ENCODE data around the gene PRKCA. TPM values are rescaled to one million over a fixed set of nuclear protein-coding genes. Genes with fewer than 3 reads are reported as not detected.

PRKCA gene
- total and polyA plus RNA-seq, 9 of the 15 experiments (the other 6 are each of a cell fraction or from before 2014, with no cell fraction given), result 3.2 to 33.0 (median 17.8) TPM

DNA sequence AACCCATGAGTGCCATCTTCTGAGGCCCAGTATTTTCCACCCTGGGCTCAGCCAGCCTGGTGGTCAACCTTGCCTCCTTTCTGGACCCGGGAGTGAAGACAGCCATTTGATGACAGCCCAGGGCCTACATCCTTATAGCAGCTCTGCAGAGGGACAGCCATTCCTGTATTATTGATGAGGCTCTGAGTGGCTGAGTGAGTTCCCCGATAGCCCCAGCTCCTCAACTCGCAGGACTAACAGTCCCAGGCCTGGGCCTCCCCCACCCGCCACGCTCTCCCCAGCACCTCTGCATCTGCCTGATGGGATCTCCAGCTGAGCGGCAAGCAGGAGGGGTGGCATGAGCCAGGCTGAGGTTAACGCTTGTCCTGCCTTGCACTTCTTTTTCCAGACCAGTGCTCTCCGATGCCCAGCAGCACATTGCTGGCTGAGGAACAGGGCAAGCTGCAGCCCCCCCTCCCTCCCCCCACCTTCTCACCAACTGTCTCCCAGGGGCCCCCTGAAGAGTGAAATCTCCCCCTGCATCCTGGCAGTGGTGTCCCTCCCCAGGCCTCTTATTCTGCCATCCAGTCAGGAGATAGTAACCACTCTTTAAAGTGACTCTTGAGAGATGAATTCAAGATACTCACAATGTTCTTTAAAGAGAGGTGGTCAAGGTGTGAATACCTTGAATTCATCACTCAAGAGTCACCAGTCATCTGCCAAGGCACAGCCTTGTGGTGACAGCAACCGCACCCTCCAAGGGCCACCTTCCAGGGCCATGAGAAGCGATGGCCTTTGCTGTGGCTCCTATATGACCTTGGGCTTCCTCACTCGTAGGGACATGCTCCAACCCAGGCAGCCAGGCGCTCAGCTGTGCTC is 556.0 kb downstream of the PRKCA start:
- H3K4me3 ChIP-seq, result no peak overlapping the region
- H3K9ac ChIP-seq (ENCODE audit: insufficient read depth in 1 of 2, low read depth in 2 of 2, low read length in 2 of 2), result no peak overlapping the region
- no TSS peak for BruUV-seq (replicated peaks)
- H3K9me3 ChIP-seq (replicated peaks; ENCODE audit: control insufficient read depth, insufficient read depth, low read depth, low read length), result no peaks in the 10 kb centered on the region
- ChIA-PET POLR2A (interaction anchor here (0.6 to 0.7 kb wide), 2 partner anchors 21 to 94 kb away, joined by 3 read pairs; no protein-coding TSS in a partner anchor), CTCF (ENCODE audit: low intra/inter-chr PET ratio) (interaction anchor here (0.5 kb wide), 1 partner anchor 1550 kb away, joined by 4 read pairs; no protein-coding TSS in a partner anchor)
- no peak overlapping the region for H3K27ac ChIP-seq (ENCODE audit: extremely low read depth, low read depth, low read length)
- H3K9me1 ChIP-seq (ENCODE audit: control insufficient read depth, insufficient read depth, low read length), result no peaks in the 10 kb centered on the region
- H3K36me3 ChIP-seq (ENCODE audit: control insufficient read depth, insufficient read depth, low read length), result no peaks in the 10 kb centered on the region
- no peak overlapping the region for H3K4me2 ChIP-seq (ENCODE audit: insufficient read depth, low read length)
- no peak for ATAC-seq
- no peaks in the 10 kb centered on the region for H3K79me2 ChIP-seq (ENCODE audit: control insufficient read depth, insufficient read depth, low read length)
- no peak for DNase-seq (ENCODE audit: extremely low read depth in 1 of 4, low spot score in 3 of 4)
- peaks cover 0 to 17% of the 10 kb centered on the region in 2 experiments; a peak in 1 of 5 replicates for H3K27me3 ChIP-seq (ENCODE audit: control insufficient read depth in 2 of 2, insufficient read depth in 2 of 2, low read length in 2 of 2)
- TF ChIP-seq ZNF77 (CRISPR knock-in tag; IDR thresholded peaks at IDR 0.05) (no peak), BRD9 (IDR thresholded peaks at IDR 0.05; ENCODE audit: low read depth, partially characterized antibody) (no peak), PCBP2 (IDR thresholded peaks at IDR 0.05; ENCODE audit: low read depth, low read length, poor library complexity, severe bottlenecking) (no peak), ZNF655 (CRISPR knock-in tag; IDR thresholded peaks at IDR 0.05) (no peak), RHOXF2B (CRISPR knock-in tag; conservative IDR thresholded peaks at IDR 0.05) (no peak), ZBTB7A (IDR thresholded peaks at IDR 0.05; ENCODE audit: borderline replicate concordance, control insufficient read depth, low read depth, low read length) (no peak)
- in situ Hi-C loops (cut with MboI) (no loop called here), intact Hi-C loops (cut with micrococcal nuclease) (no loop called here)
- H4K20me1 ChIP-seq (replicated peaks; ENCODE audit: control insufficient read depth, insufficient read depth, low read length), result no peaks in the 10 kb centered on the region
- no peak for FAIRE-seq
- 2% methylated on average over 11 of the region's 12 CpGs for WGBS (ENCODE audit: insufficient coverage, low coverage, missing lambda C conversion rate)
- no peaks in the 10 kb centered on the region for H3K4me1 ChIP-seq (replicated peaks in 1 of 2; ENCODE audit: control insufficient read depth in 2 of 2, insufficient read depth in 2 of 2, low read length in 2 of 2)
- H2AFZ ChIP-seq (ENCODE audit: low read depth, low read length), result no peak overlapping the region

Measured in K562 (cell line).